ENCODE results near the gene UBN1.
A peak's percentile ranks its signal among the peaks of the same experiment; 100 is the strongest.

UBN1 gene

GRCh38 chr16:4803898-4804762, 43.2 kb upstream of the UBN1 start:
- Histone ChIP-seq H3K27ac (ENCODE audit: low read length) (peak overlapping the region; percentile 78), H3K4me1 (ENCODE audit: control insufficient read depth, insufficient read depth, low read length) (peaks cover 31% of the 10 kb centered on the region), H3K27me3 (ENCODE audit: control insufficient read depth in 1 of 2, insufficient read depth in 2 of 2, low read length in 2 of 2) (no peaks in the 10 kb centered on the region), H3K36me3 (ENCODE audit: control insufficient read depth in 2 of 2, insufficient read depth in 2 of 2, low read length in 2 of 2) (peaks cover 18 to 25% of the 10 kb centered on the region in 2 donors), H3K9me3 (ENCODE audit: control insufficient read depth in 2 of 2, low read length in 2 of 2) (no peaks in the 10 kb centered on the region), H3K9ac (ENCODE audit: low read length in 2 of 2) (no peak overlapping the region), H3K4me3 (ENCODE audit: low read length in 2 of 2) (no peak overlapping the region)

- Histone ChIP-seq H3K27ac (ENCODE audit: low read length) (peak overlapping the region; percentile 78), H3K9ac (ENCODE audit: low read length in 2 of 2) (no peak overlapping the region), H3K4me3 (ENCODE audit: low read length in 2 of 2) (no peak overlapping the region), H3K27me3 (ENCODE audit: control insufficient read depth in 1 of 2, insufficient read depth in 2 of 2, low read length in 2 of 2) (no peaks in the 10 kb centered on the region), H3K9me3 (ENCODE audit: control insufficient read depth in 2 of 2, low read length in 2 of 2) (no peaks in the 10 kb centered on the region), H3K4me1 (ENCODE audit: control insufficient read depth, insufficient read depth, low read length) (peaks cover 30% of the 10 kb centered on the region), H3K36me3 (ENCODE audit: control insufficient read depth in 2 of 2, insufficient read depth in 2 of 2, low read length in 2 of 2) (peaks cover 11 to 20% of the 10 kb centered on the region in 2 donors)
Observed at GRCh38 chr16:4805231-4805630, 42.0 kb upstream of the UBN1 start.

GRCh38 chr16:4806280-4806679, 41.0 kb upstream of the UBN1 start:
- H3K9me3 ChIP-seq (ENCODE audit: control insufficient read depth in 2 of 2, low read length in 2 of 2), result no peaks in the 10 kb centered on the region
- no peak overlapping the region for H3K4me3 ChIP-seq (ENCODE audit: low read length in 2 of 2)
- no peak overlapping the region for H3K27ac ChIP-seq (ENCODE audit: low read length)
- peaks cover 19% of the 10 kb centered on the region for H3K4me1 ChIP-seq (ENCODE audit: control insufficient read depth, insufficient read depth, low read length)
- H3K27me3 ChIP-seq (ENCODE audit: control insufficient read depth in 1 of 2, insufficient read depth in 2 of 2, low read length in 2 of 2), result no peaks in the 10 kb centered on the region
- peaks cover 15 to 22% of the 10 kb centered on the region in 2 donors for H3K36me3 ChIP-seq (ENCODE audit: control insufficient read depth in 2 of 2, insufficient read depth in 2 of 2, low read length in 2 of 2)
- H3K9ac ChIP-seq (ENCODE audit: low read length in 2 of 2), result no peak overlapping the region

- Histone ChIP-seq H3K36me3 (ENCODE audit: control insufficient read depth in 2 of 2, insufficient read depth in 2 of 2, low read length in 2 of 2) (peaks cover 19 to 25% of the 10 kb centered on the region in 2 donors), H3K4me1 (ENCODE audit: control insufficient read depth, insufficient read depth, low read length) (peaks cover 17% of the 10 kb centered on the region), H3K4me3 (ENCODE audit: low read length in 2 of 2) (no peak overlapping the region), H3K27ac (ENCODE audit: low read length) (no peak overlapping the region), H3K9me3 (ENCODE audit: control insufficient read depth in 2 of 2, low read length in 2 of 2) (no peaks in the 10 kb centered on the region), H3K9ac (ENCODE audit: low read length in 2 of 2) (no peak overlapping the region), H3K27me3 (ENCODE audit: control insufficient read depth in 1 of 2, insufficient read depth in 2 of 2, low read length in 2 of 2) (no peaks in the 10 kb centered on the region)
Observed at GRCh38 chr16:4811242-4811641, 36.0 kb upstream of the UBN1 start.

- Histone ChIP-seq H3K4me1 (ENCODE audit: control insufficient read depth, insufficient read depth, low read length) (peaks cover 17% of the 10 kb centered on the region), H3K9ac (ENCODE audit: low read length in 2 of 2) (no peak overlapping the region), H3K9me3 (ENCODE audit: control insufficient read depth in 2 of 2, low read length in 2 of 2) (no peaks in the 10 kb centered on the region), H3K36me3 (ENCODE audit: control insufficient read depth in 2 of 2, insufficient read depth in 2 of 2, low read length in 2 of 2) (peaks cover 19 to 25% of the 10 kb centered on the region in 2 donors), H3K27ac (ENCODE audit: low read length) (peak overlapping the region; percentile 37), H3K27me3 (ENCODE audit: control insufficient read depth in 1 of 2, insufficient read depth in 2 of 2, low read length in 2 of 2) (no peaks in the 10 kb centered on the region), H3K4me3 (ENCODE audit: low read length in 2 of 2) (no peak overlapping the region)
Observed at GRCh38 chr16:4811773-4812172, 35.5 kb upstream of the UBN1 start.

- Histone ChIP-seq H3K27me3 (ENCODE audit: control insufficient read depth in 1 of 2, insufficient read depth in 2 of 2, low read length in 2 of 2) (no peaks in the 10 kb centered on the region), H3K9ac (ENCODE audit: low read length in 2 of 2) (peak overlapping the region in 1 of 2 donors; percentile 42), H3K9me3 (ENCODE audit: control insufficient read depth in 2 of 2, low read length in 2 of 2) (no peaks in the 10 kb centered on the region), H3K4me1 (ENCODE audit: control insufficient read depth, insufficient read depth, low read length) (peaks cover 17% of the 10 kb centered on the region), H3K4me3 (ENCODE audit: low read length in 2 of 2) (peak overlapping the region in 1 of 2 donors; percentile 16), H3K36me3 (ENCODE audit: control insufficient read depth in 2 of 2, insufficient read depth in 2 of 2, low read length in 2 of 2) (peaks cover 15 to 28% of the 10 kb centered on the region in 2 donors), H3K27ac (ENCODE audit: low read length) (peak overlapping the region; percentile 92)
Observed at GRCh38 chr16:4813251-4814003, 33.9 kb upstream of the UBN1 start.

- peaks cover 15 to 34% of the 10 kb centered on the region in 2 donors for H3K36me3 ChIP-seq (ENCODE audit: control insufficient read depth in 2 of 2, insufficient read depth in 2 of 2, low read length in 2 of 2)
- no peaks in the 10 kb centered on the region for H3K27me3 ChIP-seq (ENCODE audit: control insufficient read depth in 1 of 2, insufficient read depth in 2 of 2, low read length in 2 of 2)
- H3K4me3 ChIP-seq (ENCODE audit: low read length in 2 of 2), result no peak overlapping the region
- H3K27ac ChIP-seq (ENCODE audit: low read length), result peak overlapping the region; percentile 92
- H3K4me1 ChIP-seq (ENCODE audit: control insufficient read depth, insufficient read depth, low read length), result peaks cover 17% of the 10 kb centered on the region
- peak overlapping the region; percentile 16 to 37 for H3K9ac ChIP-seq (ENCODE audit: low read length in 2 of 2)
- H3K9me3 ChIP-seq (ENCODE audit: control insufficient read depth in 2 of 2, low read length in 2 of 2), result no peaks in the 10 kb centered on the region
Observed at GRCh38 chr16:4814046-4814445, 33.2 kb upstream of the UBN1 start.

- H3K9ac ChIP-seq (ENCODE audit: low read length in 2 of 2), result peak overlapping the region; percentile 16 to 37
- no peaks in the 10 kb centered on the region for H3K9me3 ChIP-seq (ENCODE audit: control insufficient read depth in 2 of 2, low read length in 2 of 2)
- peak overlapping the region; percentile 92 for H3K27ac ChIP-seq (ENCODE audit: low read length)
- H3K4me3 ChIP-seq (ENCODE audit: low read length in 2 of 2), result peak overlapping the region in 1 of 2 donors; percentile 29
- peaks cover 17 to 37% of the 10 kb centered on the region in 2 donors for H3K36me3 ChIP-seq (ENCODE audit: control insufficient read depth in 2 of 2, insufficient read depth in 2 of 2, low read length in 2 of 2)
- H3K27me3 ChIP-seq (ENCODE audit: control insufficient read depth in 1 of 2, insufficient read depth in 2 of 2, low read length in 2 of 2), result no peaks in the 10 kb centered on the region
- peaks cover 17% of the 10 kb centered on the region for H3K4me1 ChIP-seq (ENCODE audit: control insufficient read depth, insufficient read depth, low read length)
Observed at GRCh38 chr16:4814542-4815173, 32.6 kb upstream of the UBN1 start.

- H3K9ac ChIP-seq (ENCODE audit: low read length in 2 of 2), result no peak overlapping the region
- H3K36me3 ChIP-seq (ENCODE audit: control insufficient read depth in 2 of 2, insufficient read depth in 2 of 2, low read length in 2 of 2), result peaks cover 39 to 53% of the 10 kb centered on the region in 2 donors
- no peaks in the 10 kb centered on the region for H3K4me1 ChIP-seq (ENCODE audit: control insufficient read depth, insufficient read depth, low read length)
- no peak overlapping the region for H3K4me3 ChIP-seq (ENCODE audit: low read length in 2 of 2)
- no peaks in the 10 kb centered on the region for H3K27me3 ChIP-seq (ENCODE audit: control insufficient read depth in 1 of 2, insufficient read depth in 2 of 2, low read length in 2 of 2)
- no peaks in the 10 kb centered on the region for H3K9me3 ChIP-seq (ENCODE audit: control insufficient read depth in 2 of 2, low read length in 2 of 2)
- no peak overlapping the region for H3K27ac ChIP-seq (ENCODE audit: low read length)
Observed at GRCh38 chr16:4820652-4821051, 26.6 kb upstream of the UBN1 start.

- H3K9ac ChIP-seq (ENCODE audit: low read length in 2 of 2), result no peak overlapping the region
- H3K27me3 ChIP-seq (ENCODE audit: control insufficient read depth in 1 of 2, insufficient read depth in 2 of 2, low read length in 2 of 2), result no peaks in the 10 kb centered on the region
- H3K27ac ChIP-seq (ENCODE audit: low read length), result no peak overlapping the region
- no peak overlapping the region for H3K4me3 ChIP-seq (ENCODE audit: low read length in 2 of 2)
- H3K9me3 ChIP-seq (ENCODE audit: control insufficient read depth in 2 of 2, low read length in 2 of 2), result no peaks in the 10 kb centered on the region
- H3K4me1 ChIP-seq (ENCODE audit: control insufficient read depth, insufficient read depth, low read length), result peaks cover 9% of the 10 kb centered on the region
- peaks cover 47 to 62% of the 10 kb centered on the region in 2 donors for H3K36me3 ChIP-seq (ENCODE audit: control insufficient read depth in 2 of 2, insufficient read depth in 2 of 2, low read length in 2 of 2)
Observed at GRCh38 chr16:4825196-4825595, 22.1 kb upstream of the UBN1 start.
